Stimulated activated CD4-positive, alpha-beta T cell treated with anti-CD3 and anti-CD28 coated beads, Interleukin-2, amount 100 ng/mL, for 4 hours (primary cell): ENCODE measurements around the gene TRA2A.
"Not testable (repeated sequence)": the region's sequence is repeated elsewhere in the genome, so short reads cannot be mapped to it uniquely, and the experiment has no call there.

ENCODE experiments used
- DNase-seq: peaks from one replicate; pipeline ENCODE4 v3.0.0-alpha.2; 2020; ENCODE audit warnings: low read depth

Gene TRA2A

GRCh38 chr7:23494009-23494408 lies 37.8 kb downstream of the TRA2A start:
- no peak for DNase-seq

GRCh38 chr7:23491502-23491901 lies 40.3 kb downstream of the TRA2A start:
- no peak for DNase-seq

GRCh38 chr7:23490357-23491135 lies 41.2 kb downstream of the TRA2A start:
- DNase-seq, result peak; percentile 40

- DNase-seq, result not testable (repeated sequence)
These were observed 43.1 kb downstream of the TRA2A start for GRCh38 chr7:23488714-23489113.

GRCh38 chr7:23487670-23488069 lies 44.1 kb downstream of the TRA2A start:
- no peak for DNase-seq

GRCh38 chr7:23486002-23486773 lies 45.6 kb downstream of the TRA2A start:
- no peak for DNase-seq

GRCh38 chr7:23482686-23483085 lies 49.1 kb downstream of the TRA2A start:
- DNase-seq, result no peak

- DNase-seq, result no peak
These were observed 53.6 kb downstream of the TRA2A start for GRCh38 chr7:23477962-23478866.

- no peak for DNase-seq
These were observed 54.7 kb downstream of the TRA2A start for GRCh38 chr7:23477157-23477499.

- DNase-seq, result no peak
These were observed 55.3 kb downstream of the TRA2A start for GRCh38 chr7:23476286-23477156.

GRCh38 chr7:23475576-23475839 lies 56.3 kb downstream of the TRA2A start:
- DNase-seq, result no peak

GRCh38 chr7:23474829-23475575 lies 56.8 kb downstream of the TRA2A start:
- no peak for DNase-seq

- DNase-seq, result no peak
These were observed 57.5 kb downstream of the TRA2A start for GRCh38 chr7:23474094-23474828.

GRCh38 chr7:23473844-23474093 lies 58.0 kb downstream of the TRA2A start:
- DNase-seq, result no peak

GRCh38 chr7:23472956-23473843 lies 58.6 kb downstream of the TRA2A start:
- DNase-seq, result no peak

GRCh38 chr7:23472556-23472955 lies 59.2 kb downstream of the TRA2A start:
- DNase-seq, result no peak

- DNase-seq, result no peak
These were observed 59.7 kb downstream of the TRA2A start for GRCh38 chr7:23472046-23472445.

- no peak for DNase-seq
These were observed 60.5 kb downstream of the TRA2A start for GRCh38 chr7:23471106-23471859.
